Esophagus muscularis mucosa (tissue), 4 donors: ENCODE results near the gene AP1M1. TPM values are rescaled to one million over a fixed set of nuclear protein-coding genes. Genes with fewer than 3 reads are reported as not detected.

Experiments used
- DNase-seq: peaks from one replicate; pipeline ENCODE4 v3.0.0-alpha.2; 2017; ENCODE audit errors: extremely low spot score
- H3K27ac ChIP-seq, 4 donors: fragments of 200-600 bp; sonication (generic); replicated peaks in 1 of 4; 1 replicate in 3 of 4; 2 replicates in 1 of 4; pipeline ENCODE4 v1.5.1; 2016 to 2019; ENCODE audit warnings: mild to moderate bottlenecking in 1 of 4
- H3K27me3 ChIP-seq, 4 donors: fragments of 200-600 bp; sonication (generic); one replicate each; pipeline versions ENCODE4 v1.5.1 to v1.6.0; 2016 to 2019
- H3K36me3 ChIP-seq, 4 donors: fragments of 200-600 bp; sonication (generic); one replicate each; pipeline ENCODE4 v1.5.1; 2016 to 2019
- H3K4me1 ChIP-seq, 4 donors: fragments of 200-600 bp; sonication (generic); one replicate each; pipeline ENCODE4 v1.5.1; 2016 to 2019
- H3K4me3 ChIP-seq, 4 donors: fragments of 200-600 bp; sonication (generic); 1 replicate in 2 of 4; 2 replicates in 2 of 4; pipeline ENCODE4 v1.5.1; 2016 to 2019; ENCODE audit warnings: mild to moderate bottlenecking in 4 of 4, moderate library complexity in 1 of 4
- H3K9me3 ChIP-seq, 4 donors: fragments of 200-600 bp; sonication (generic); 1 replicate in 3 of 4; 2 replicates in 1 of 4; pipeline ENCODE4 v1.5.1; 2016 to 2019
- CTCF ChIP-seq, 3 experiments: fragments of 200-600 bp in 2 of 3; fragments of 450-650 bp in 1 of 3; sonication (generic) in 2 of 3; IDR thresholded peaks; one replicate each; pipeline ENCODE4 v1.5.1; 2017 to 2019; ENCODE audit warnings: antibody characterized with exemption in 3 of 3, mild to moderate bottlenecking in 2 of 3, moderate library complexity in 1 of 3
- EP300 ChIP-seq: sonication (generic); formaldehyde crosslinking; IDR thresholded peaks from one replicate; pipeline ENCODE4 v1.6.1; 2017; ENCODE audit warnings: antibody characterized with exemption
- POLR2A ChIP-seq: fragments of 450-650 bp; IDR thresholded peaks from one replicate; pipeline ENCODE4 v1.6.1; 2017; ENCODE audit warnings: antibody characterized with exemption, moderate library complexity, mild to moderate bottlenecking, low read depth
- POLR2AphosphoS5 ChIP-seq, 2 donors: sonication (generic); formaldehyde crosslinking; IDR thresholded peaks; one replicate each; pipeline ENCODE4 v1.6.1; 2017; ENCODE audit warnings: antibody characterized with exemption in 2 of 2
- WGBS: methylation state at CpG from one replicate; pipeline ENCODE4 v1.1.5; 2018; 5-methylcytosine and 5-hydroxymethylcytosine counted together
- intact Hi-C: fragments of 100-400 bp; cut with DNase I; formaldehyde crosslinking; loops from one replicate; pipeline ENCODE4 v1.15.1; 2023
- total RNA-seq, 4 donors: library from RNA; depleted of rRNA; stranded (reverse); fragments of >200 nt; gene quantifications; one replicate each; pipeline versions ENCODE4 v1.1.0 to v1.2.1, GENCODE V29; 2016

AP1M1 gene
- total RNA-seq, 4 donors from 2014 or later: 63.1 to 115 (median 98.6) TPM

- peaks cover 21 to 46% (median 38%) of the 10 kb centered on the region in 4 donors for H3K36me3 ChIP-seq
- peak overlapping the region; percentile 18 to 91 (median 63) for H3K27ac ChIP-seq
- H3K4me1 ChIP-seq: peaks cover 20 to 44% (median 39%) of the 10 kb centered on the region in 4 donors
- intact Hi-C loops: no loop called here
- no peak for DNase-seq
- WGBS: 83% methylated on average over 7 of the region's 9 CpGs
- TF ChIP-seq POLR2AphosphoS5 (IDR thresholded peaks at IDR 0.05): no peak
- TF ChIP-seq CTCF (IDR thresholded peaks at IDR 0.05): no peak
- no peak for TF ChIP-seq EP300
- no peak for TF ChIP-seq POLR2A
- peak overlapping the region; percentile 6 to 98 (median 88) for H3K4me3 ChIP-seq
- H3K27me3 ChIP-seq: no peaks in the 10 kb centered on the region
- H3K9me3 ChIP-seq: no peaks in the 10 kb centered on the region
Observed at GRCh38 chr19:16199275-16199932, 1.7 kb downstream of the AP1M1 start.

- DNase-seq: no peak
- Histone ChIP-seq H3K27me3 (no peaks in the 10 kb centered on the region), H3K4me1 (peaks cover 22 to 48% (median 43%) of the 10 kb centered on the region in 4 donors), H3K4me3 (peak overlapping the region in 1 of 4 donors; percentile 3), H3K9me3 (no peaks in the 10 kb centered on the region), H3K36me3 (peaks cover 26 to 55% (median 45%) of the 10 kb centered on the region in 4 donors), H3K27ac (peak overlapping the region in 3 of 4 donors; percentile 18 to 91 (median 45))
- intact Hi-C loops: no loop called here
- 76% methylated on average over 19 of the region's 20 CpGs for WGBS
- TF ChIP-seq POLR2AphosphoS5 (IDR thresholded peaks at IDR 0.05) (peak; percentile 36 to 38), POLR2A (no peak), EP300 (no peak)
Observed at GRCh38 chr19:16200038-16201010, 2.6 kb downstream of the AP1M1 start.

GRCh38 chr19:16201011-16201391 is 3.3 kb downstream of the AP1M1 start:
- intact Hi-C loops: no loop called here
- 94% methylated on average over 4 of the region's 4 CpGs for WGBS
- no peaks in the 10 kb centered on the region for H3K9me3 ChIP-seq
- no peaks in the 10 kb centered on the region for H3K27me3 ChIP-seq
- no peak for TF ChIP-seq CTCF (IDR thresholded peaks at IDR 0.05)
- TF ChIP-seq POLR2AphosphoS5 (IDR thresholded peaks at IDR 0.05): no peak
- TF ChIP-seq EP300: no peak
- TF ChIP-seq POLR2A: no peak
- no peak overlapping the region for H3K27ac ChIP-seq
- H3K4me3 ChIP-seq: no peak overlapping the region
- H3K4me1 ChIP-seq: peaks cover 29 to 55% (median 48%) of the 10 kb centered on the region in 4 donors
- no peak for DNase-seq
- H3K36me3 ChIP-seq: peaks cover 33 to 62% (median 52%) of the 10 kb centered on the region in 4 donors

- no peak for DNase-seq
- TF ChIP-seq CTCF (IDR thresholded peaks at IDR 0.05) (no peak), POLR2A (no peak), EP300 (no peak)
- H3K4me1 ChIP-seq: peaks cover 25 to 50% (median 42%) of the 10 kb centered on the region in 4 donors
- H3K27me3 ChIP-seq: no peaks in the 10 kb centered on the region
- no peak overlapping the region for H3K4me3 ChIP-seq
- intact Hi-C loops: no loop called here
- peaks cover 41 to 78% (median 67%) of the 10 kb centered on the region in 4 donors for H3K36me3 ChIP-seq
- WGBS: 84% methylated on average over 22 of the region's 22 CpGs
- H3K27ac ChIP-seq: no peak overlapping the region
- no peaks in the 10 kb centered on the region for H3K9me3 ChIP-seq
Observed at GRCh38 chr19:16202320-16203255, 4.9 kb downstream of the AP1M1 start.
